H1 (cell line): Measurements from ENCODE around the gene CDC42EP4. TPM values are rescaled to one million over a fixed set of nuclear protein-coding genes. Genes with fewer than 3 reads are reported as not detected.

Source experiments
- CTCF ChIA-PET: fragments of 300-600 bp; sonication (Branson Sonifier 250); formaldehyde crosslinking; loops from one replicate; lab custom pipeline; 2021; ENCODE audit not compliant: partially characterized antibody; lab: Charles Lee
- POLR2A ChIA-PET: fragments of 300-600 bp; sonication (Branson Sonifier 250); formaldehyde crosslinking; loops from one replicate; lab custom pipeline; 2021; ENCODE audit warnings: inconsistent platforms; ENCODE audit not compliant: partially characterized antibody; lab: Charles Lee
- DNase-seq, 2 experiments: peaks; one replicate each; pipeline versions ENCODE4 v3.0.0 to v3.0.0-alpha.2; 2010 to 2022; ENCODE audit warnings: low spot score in 2 of 2, low read depth in 1 of 2, mixed read lengths in 1 of 2
- FAIRE-seq: peaks from 2 replicates; lab custom pipeline; 2011; peaks lifted over from hg19 to GRCh38; lab: Jason Lieb, UNC
- H2AFZ ChIP-seq: 2 replicates; pipeline ENCODE4 v1.8.1; 2012; ENCODE audit warnings: low read length, inconsistent platforms
- H2AK5ac ChIP-seq: 2 replicates; pipeline ENCODE4 v1.6.1; 2013; ENCODE audit warnings: low read depth, low read length
- H2BK120ac ChIP-seq: replicated peaks from 2 replicates; pipeline ENCODE3; 2013; ENCODE audit warnings: low read depth, low read length, inconsistent platforms
- H2BK12ac ChIP-seq: 2 replicates; pipeline ENCODE4 v1.6.1; 2013; ENCODE audit warnings: low read depth, low read length
- H2BK15ac ChIP-seq: 2 replicates; pipeline ENCODE4 v1.6.1; 2013; ENCODE audit warnings: low read length
- H2BK20ac ChIP-seq: 2 replicates; pipeline ENCODE4 v1.6.1; 2013; ENCODE audit warnings: low read length
- H2BK5ac ChIP-seq: 2 replicates; pipeline ENCODE4 v1.6.1; 2013; ENCODE audit warnings: low read depth, low read length
- H3K14ac ChIP-seq: 2 replicates; pipeline ENCODE4 v1.6.1; 2013; ENCODE audit warnings: inconsistent platforms; ENCODE audit not compliant: insufficient read length
- H3K18ac ChIP-seq: 2 replicates; pipeline ENCODE4 v1.6.1; 2013; ENCODE audit warnings: low read length; ENCODE audit errors: extremely low read depth
- H3K23ac ChIP-seq: 2 replicates; pipeline ENCODE4 v1.6.1; 2013; ENCODE audit warnings: inconsistent platforms; ENCODE audit not compliant: insufficient read length
- H3K23me2 ChIP-seq: 2 replicates; pipeline ENCODE4 v1.6.1; 2013; ENCODE audit warnings: low read depth, low read length
- H3K27ac ChIP-seq: 2 replicates; pipeline ENCODE4 v1.6.1; 2011; ENCODE audit warnings: low read depth, low read length, inconsistent platforms
- H3K27me3 ChIP-seq, 4 experiments: replicated peaks in 1 of 4; 1 replicate in 1 of 4; 2 replicates in 3 of 4; pipeline versions ENCODE4 v1.6.1 to v1.8.1; 2011 to 2013; ENCODE audit warnings: low read length in 3 of 4, mild to moderate bottlenecking in 3 of 4, inconsistent platforms in 2 of 4, mixed read lengths in 2 of 4, moderate library complexity in 1 of 4; ENCODE audit not compliant: control insufficient read depth in 3 of 4, insufficient read depth in 3 of 4; ENCODE audit errors: extremely low read depth in 1 of 4
- H3K36me3 ChIP-seq, 4 experiments: 2 replicates each; pipeline versions ENCODE4 v1.6.1 to v1.8.1; 2011 to 2013; ENCODE audit warnings: mild to moderate bottlenecking in 4 of 4, low read length in 3 of 4, moderate library complexity in 2 of 4, control low read depth in 1 of 4, inconsistent platforms in 1 of 4; ENCODE audit not compliant: insufficient read depth in 4 of 4, control insufficient read depth in 2 of 4
- H3K4ac ChIP-seq: replicated peaks from 2 replicates; pipeline ENCODE3; 2013; ENCODE audit warnings: low read length, low read depth, mixed read lengths, inconsistent platforms; ENCODE audit not compliant: insufficient read length
- H3K4me1 ChIP-seq, 4 experiments: replicated peaks in 1 of 4; 1 replicate in 1 of 4; 2 replicates in 3 of 4; pipeline versions ENCODE4 v1.6.1 to v1.8.1; 2011 to 2013; ENCODE audit warnings: low read length in 3 of 4, inconsistent platforms in 2 of 4, mixed read lengths in 1 of 4; ENCODE audit not compliant: insufficient read depth in 4 of 4, control insufficient read depth in 3 of 4
- H3K4me2 ChIP-seq, 2 experiments: 2 replicates each; pipeline versions ENCODE4 v1.6.1 to v1.8.1; 2011 to 2013; ENCODE audit warnings: low read depth in 2 of 2, low read length in 2 of 2, control low read depth in 1 of 2, inconsistent platforms in 1 of 2, mild to moderate bottlenecking in 1 of 2; ENCODE audit not compliant: insufficient read depth in 1 of 2
- H3K4me3 ChIP-seq, 4 experiments: fragments of 200-600, 300-600 bp in 1 of 4; sonication (generic), shearing (Covaris generic), sonication (Bioruptor Twin) in 1 of 4; 2 replicates each; pipeline versions ENCODE4 v1.5.1 to v1.8.1; 2011 to 2016; ENCODE audit warnings: low read length in 4 of 4, low read depth in 3 of 4, control low read depth in 2 of 4, inconsistent platforms in 2 of 4, mild to moderate bottlenecking in 2 of 4, mixed read lengths in 1 of 4, moderate library complexity in 1 of 4; ENCODE audit not compliant: insufficient read depth in 2 of 4; ENCODE audit errors: extremely low read depth in 1 of 4
- H3K56ac ChIP-seq: replicated peaks from 2 replicates; pipeline ENCODE3; 2013; ENCODE audit warnings: low read depth, mild to moderate bottlenecking, mixed read lengths, low read length, inconsistent platforms; ENCODE audit not compliant: insufficient read length
- H3K79me1 ChIP-seq: 2 replicates; pipeline ENCODE4 v1.6.1; 2013; ENCODE audit warnings: low read depth, low read length, control low read depth
- H3K79me2 ChIP-seq, 2 experiments: 2 replicates each; pipeline versions ENCODE4 v1.6.1 to v1.8.1; 2012 to 2013; ENCODE audit warnings: low read length in 2 of 2, mild to moderate bottlenecking in 2 of 2, inconsistent platforms in 1 of 2; ENCODE audit not compliant: insufficient read depth in 2 of 2, control insufficient read depth in 1 of 2
- H3K9ac ChIP-seq, 4 experiments: replicated peaks in 1 of 4; 1 replicate in 1 of 4; 2 replicates in 3 of 4; pipeline versions ENCODE4 v1.6.1 to v1.8.1; 2011 to 2013; ENCODE audit warnings: low read depth in 3 of 4, low read length in 3 of 4, control low read depth in 2 of 4, mild to moderate bottlenecking in 2 of 4, moderate library complexity in 2 of 4, inconsistent platforms in 1 of 4; ENCODE audit errors: extremely low read depth in 1 of 4
- H3K9me3 ChIP-seq, 2 experiments: 2 replicates each; pipeline versions ENCODE4 v1.6.1 to v1.8.1; 2012 to 2013; ENCODE audit warnings: mild to moderate bottlenecking in 2 of 2, moderate library complexity in 2 of 2, control low read depth in 1 of 2, inconsistent platforms in 1 of 2, low read depth in 1 of 2, low read length in 1 of 2, mixed read lengths in 1 of 2; ENCODE audit not compliant: insufficient read depth in 2 of 2
- H4K20me1 ChIP-seq, 2 experiments: replicated peaks in 1 of 2; 2 replicates each; pipeline versions ENCODE3 to v1.8.1; 2011 to 2013; ENCODE audit warnings: inconsistent platforms in 2 of 2, low read length in 2 of 2, mild to moderate bottlenecking in 1 of 2; ENCODE audit not compliant: insufficient read depth in 2 of 2, control insufficient read depth in 1 of 2
- H4K5ac ChIP-seq: 2 replicates; pipeline ENCODE4 v1.6.1; 2013; ENCODE audit warnings: low read length, low read depth, mixed read lengths, inconsistent platforms; ENCODE audit not compliant: insufficient read length
- H4K8ac ChIP-seq: 2 replicates; pipeline ENCODE4 v1.8.0; 2013; ENCODE audit warnings: mild to moderate bottlenecking, moderate library complexity, low read length, inconsistent platforms; ENCODE audit not compliant: insufficient read depth; ENCODE audit errors: extremely low read depth
- H4K91ac ChIP-seq: replicated peaks from 2 replicates; pipeline ENCODE3; 2013; ENCODE audit warnings: low read length, mixed read lengths, inconsistent platforms; ENCODE audit not compliant: insufficient read length
- SUZ12 ChIP-seq: fragments of 200-600 bp; sonication (generic); IDR thresholded peaks from 2 replicates; pipeline ENCODE4 v1.6.1; 2012; ENCODE audit warnings: mild to moderate bottlenecking, inconsistent platforms, low read length, moderate library complexity, mixed read lengths
- WGBS, 2 experiments: shearing (Covaris generic) in 1 of 2; methylation state at CpG; one replicate each; pipeline versions ENCODE4 v1.1.6 to v1.1.7; 2013 to 2015; ENCODE audit warnings: low lambda C conversion rate in 2 of 2, mixed read lengths in 2 of 2, inconsistent platforms in 1 of 2, low coverage in 1 of 2, missing lambda C conversion rate in 1 of 2; ENCODE audit not compliant: insufficient replicate concordance in 2 of 2, insufficient coverage in 1 of 2, insufficient read length in 1 of 2; ENCODE audit errors: extremely low coverage in 1 of 2, missing lambda C conversion rate in 1 of 2; 5-methylcytosine and 5-hydroxymethylcytosine counted together
- polyA plus RNA-seq, 7 experiments: library from polyadenylated mRNA; depleted of rRNA in 3 of 7; stranded (reverse) in 5 of 7; unstranded in 2 of 7; fragments of >200 nt in 5 of 7; fragments of 200-250 nt in 2 of 7; gene quantifications; 1 replicate in 5 of 7; 2 replicates in 1 of 7; 4 replicates in 1 of 7; pipeline versions ENCODE4 v1.2.1 to v1.2.3, GENCODE V29; 2011 to 2013; ENCODE audit warnings: missing spikeins in 2 of 7, mixed read lengths in 2 of 7
- total RNA-seq: library from RNA; stranded (reverse); fragmentation: NEBNext Ultra II Directional; extraction: Animal tissue kit (Norgen Biotek cat#: 25700); gene quantifications from 2 replicates; pipeline ENCODE4 v1.2.1, GENCODE V29; 2021

CDC42EP4 gene
- total and polyA plus RNA-seq, 2 of the 8 experiments (the other 6 are each of a cell fraction or from before 2014, with no cell fraction given), result 8.8 to 12.6 TPM

DNA sequence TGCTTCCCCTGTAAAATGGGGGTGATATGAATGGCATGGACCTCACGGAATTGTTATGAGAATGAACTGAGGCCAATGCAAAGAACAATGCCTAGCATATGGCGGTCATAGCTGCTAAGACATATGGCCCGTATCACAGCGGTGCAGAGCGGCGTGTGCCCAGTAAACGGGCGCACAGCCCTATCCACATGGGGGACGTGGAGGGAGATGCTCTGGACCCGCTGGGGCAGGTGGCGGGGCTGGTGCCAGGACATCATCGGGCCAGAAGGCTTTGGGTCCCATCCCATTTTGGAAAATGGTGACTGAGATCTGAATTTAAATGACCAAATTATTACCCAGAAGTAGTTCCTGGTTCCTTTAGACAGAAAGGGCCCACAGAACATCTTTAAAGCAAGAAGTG is 31.6 kb downstream of the CDC42EP4 start:
- DNase-seq (no peak), FAIRE-seq (no peak)
- no peak overlapping the region for H2BK12ac ChIP-seq
- 96% methylated on average over 12 of the region's 12 CpGs; no CpG with 5 or more reads in 1 of the 2 experiments for WGBS, 2 experiments
- no peak overlapping the region; the same call in 1 of the 2 replicates for H2BK15ac ChIP-seq
- H3K27me3 ChIP-seq, result no peaks in the 10 kb centered on the region
- H3K4me2 ChIP-seq, result no peak overlapping the region
- no peak overlapping the region for H3K14ac ChIP-seq
- H3K36me3 ChIP-seq, result no peaks in the 10 kb centered on the region; a peak in 2 of 8 replicates
- no peak overlapping the region for H3K56ac ChIP-seq
- H2AFZ ChIP-seq, result no peak overlapping the region
- H2BK5ac ChIP-seq, result no peak overlapping the region
- H3K4me3 ChIP-seq, result no peak overlapping the region
- H2AK5ac ChIP-seq, result no peak overlapping the region
- no peak overlapping the region for H3K23ac ChIP-seq
- H3K9ac ChIP-seq, result no peak overlapping the region
- H2BK120ac ChIP-seq, result no peak overlapping the region
- H4K5ac ChIP-seq, result no peak overlapping the region
- no peaks in the 10 kb centered on the region for H4K20me1 ChIP-seq
- H3K18ac ChIP-seq, result no peak overlapping the region
- H3K4me1 ChIP-seq, result peaks cover 0 to 10% (median 7%) of the 10 kb centered on the region in 4 experiments; a peak in 5 of 7 replicates
- no peak overlapping the region for H4K91ac ChIP-seq
- no peaks in the 10 kb centered on the region for H3K79me1 ChIP-seq
- no peaks in the 10 kb centered on the region for H3K79me2 ChIP-seq
- H3K23me2 ChIP-seq, result no peaks in the 10 kb centered on the region
- ChIA-PET CTCF (interaction anchor here (0.6 to 5.2 kb wide), 3 partner anchors 25 to 129 kb away, joined by 4 to 28 read pairs (median 22); no protein-coding TSS in a partner anchor), POLR2A (interaction anchor here (1.4 kb wide), 1 partner anchor 29 kb away, joined by 3 read pairs; no protein-coding TSS in a partner anchor)
- no peak overlapping the region for H3K27ac ChIP-seq
- no peak overlapping the region for H3K4ac ChIP-seq
- H3K9me3 ChIP-seq, result no peaks in the 10 kb centered on the region
- H2BK20ac ChIP-seq, result no peak overlapping the region
- TF ChIP-seq SUZ12, result no peak
- no peak overlapping the region; the same call in 1 of the 2 replicates for H4K8ac ChIP-seq
